ACC112 (cell line): ENCODE results near the gene SNRNP48.
A peak's percentile ranks its signal among the peaks of the same experiment; 100 is the strongest.

Experiments used
- H2AFZ ChIP-seq: fragments of 200-600 bp; sonication (generic); one replicate; pipeline ENCODE4 v1.6.0; 2017; ENCODE audit warnings: antibody characterized with exemption, low read length; ENCODE audit not compliant: unreplicated experiment
- H3K27ac ChIP-seq: fragments of 200-600 bp; sonication (generic); 2 replicates; pipeline ENCODE4 v1.5.1; 2014; ENCODE audit warnings: low read depth, mild to moderate bottlenecking, antibody characterized with exemption, low read length, moderate library complexity
- H3K27me3 ChIP-seq: fragments of 200-600 bp; sonication (generic); 2 replicates; pipeline ENCODE4 v1.6.1; 2014; ENCODE audit warnings: mild to moderate bottlenecking, antibody characterized with exemption, low read length, moderate library complexity, mixed read lengths; ENCODE audit not compliant: insufficient read depth
- H3K36me3 ChIP-seq: fragments of 200-600 bp; sonication (generic); 2 replicates; pipeline ENCODE4 v1.6.1; 2016; ENCODE audit warnings: mild to moderate bottlenecking, antibody characterized with exemption, low read length, moderate library complexity, mixed read lengths; ENCODE audit not compliant: insufficient read depth
- H3K4me1 ChIP-seq: fragments of 200-600 bp; sonication (generic); one replicate; pipeline ENCODE4 v1.6.1; 2016; ENCODE audit warnings: low read length, mixed read lengths; ENCODE audit not compliant: insufficient read depth, unreplicated experiment, control insufficient read depth
- H3K4me3 ChIP-seq: fragments of 200-600 bp; sonication (generic); 2 replicates; pipeline ENCODE4 v1.5.1; 2014; ENCODE audit warnings: mild to moderate bottlenecking, low read depth, low read length
- H3K79me2 ChIP-seq: fragments of 200-600 bp; sonication (generic); one replicate; pipeline ENCODE4 v1.6.0; 2016; ENCODE audit warnings: low read length; ENCODE audit not compliant: control insufficient read depth, unreplicated experiment, insufficient read depth

The SNRNP48 gene

DNA sequence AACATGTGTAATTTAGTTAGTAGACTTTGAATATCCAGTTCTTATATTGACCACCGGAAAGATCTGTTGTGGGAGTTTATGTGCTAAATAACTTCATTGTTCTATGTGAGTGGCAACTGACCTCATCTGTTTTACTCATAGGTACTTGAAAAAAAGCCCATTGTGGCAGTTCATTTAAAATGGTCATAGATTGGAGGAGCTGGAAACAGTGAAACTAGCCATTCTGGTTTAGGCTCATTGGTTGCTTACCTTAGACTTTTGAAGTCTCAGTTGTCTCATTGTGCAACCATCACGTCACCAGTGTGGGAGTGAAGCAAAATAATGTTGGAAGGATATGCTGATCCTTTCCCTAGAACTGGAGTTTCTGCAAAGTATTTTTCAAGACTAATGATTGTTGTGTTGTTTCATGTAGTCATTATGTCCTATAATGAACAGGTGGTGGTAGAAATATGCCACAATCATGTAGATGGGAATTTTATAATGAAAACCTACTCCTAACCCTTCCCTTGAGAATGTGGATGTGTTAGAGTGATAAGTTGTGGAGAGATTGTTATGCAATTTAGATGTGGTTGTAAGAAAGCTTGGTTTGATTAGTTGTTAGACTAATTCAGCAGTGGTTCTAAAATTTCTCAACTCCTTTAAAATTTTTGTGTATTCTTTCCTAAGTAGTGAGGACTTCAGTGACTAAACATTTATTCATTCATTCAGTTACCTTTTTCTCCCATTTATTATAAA is 30.2 kb upstream of the SNRNP48 start:
- Histone ChIP-seq H3K4me3 (no peak overlapping the region), H3K27me3 (no peaks in the 10 kb centered on the region), H3K27ac (no peak overlapping the region), H3K79me2 (peaks cover 2% of the 10 kb centered on the region), H3K36me3 (0 out of 2 replicates have a peak, but pooled peaks cover 8% of the 10 kb centered on the region), H2AFZ (no peak overlapping the region), H3K4me1 (no peaks in the 10 kb centered on the region)

DNA sequence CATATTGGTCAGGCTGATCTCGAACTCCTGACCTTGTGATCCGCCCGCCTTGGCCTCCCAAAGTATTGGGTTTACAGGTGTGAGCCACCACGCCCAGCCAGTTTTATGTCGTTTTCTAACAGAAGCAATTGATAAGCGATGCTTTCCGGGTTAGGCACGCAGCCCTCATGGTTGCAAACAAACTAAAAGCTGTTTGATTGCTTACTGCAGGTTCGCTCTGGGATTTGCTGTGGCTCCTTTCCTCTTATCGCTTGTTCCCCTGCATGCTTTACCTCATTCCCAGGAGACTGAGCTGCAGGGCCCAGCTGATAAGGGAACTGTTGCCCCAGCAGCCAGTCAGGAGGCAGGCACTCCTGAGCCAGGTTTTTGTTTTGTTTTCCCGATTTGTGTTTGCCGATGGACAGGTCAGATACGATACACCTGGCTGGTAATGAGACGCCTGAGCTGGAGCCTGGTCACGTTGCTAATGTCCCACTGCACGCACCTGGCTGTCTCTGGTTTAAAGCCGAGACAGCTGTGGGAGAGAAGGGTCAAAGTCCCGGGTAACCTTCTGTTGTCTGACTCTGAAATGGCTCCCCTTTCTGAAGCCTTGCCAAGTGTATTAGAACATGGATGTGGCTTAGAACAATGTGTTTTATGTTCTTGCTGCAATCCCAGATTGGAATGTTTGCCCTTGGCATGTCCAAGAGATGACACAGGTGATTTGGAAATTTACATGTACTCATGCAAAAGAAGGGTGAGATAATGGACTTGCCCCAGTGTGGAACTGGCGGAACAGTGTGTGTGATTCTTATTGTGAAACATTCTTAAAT is 28.6 kb upstream of the SNRNP48 start:
- no peaks in the 10 kb centered on the region for H3K27me3 ChIP-seq
- no peak overlapping the region for H2AFZ ChIP-seq
- H3K27ac ChIP-seq = no peak overlapping the region
- peaks cover 6% of the 10 kb centered on the region for H3K4me1 ChIP-seq
- H3K4me3 ChIP-seq = no peak overlapping the region
- no peaks in the 10 kb centered on the region for H3K79me2 ChIP-seq
- 0 out of 2 replicates have a peak, but pooled peaks cover 8% of the 10 kb centered on the region for H3K36me3 ChIP-seq

DNA sequence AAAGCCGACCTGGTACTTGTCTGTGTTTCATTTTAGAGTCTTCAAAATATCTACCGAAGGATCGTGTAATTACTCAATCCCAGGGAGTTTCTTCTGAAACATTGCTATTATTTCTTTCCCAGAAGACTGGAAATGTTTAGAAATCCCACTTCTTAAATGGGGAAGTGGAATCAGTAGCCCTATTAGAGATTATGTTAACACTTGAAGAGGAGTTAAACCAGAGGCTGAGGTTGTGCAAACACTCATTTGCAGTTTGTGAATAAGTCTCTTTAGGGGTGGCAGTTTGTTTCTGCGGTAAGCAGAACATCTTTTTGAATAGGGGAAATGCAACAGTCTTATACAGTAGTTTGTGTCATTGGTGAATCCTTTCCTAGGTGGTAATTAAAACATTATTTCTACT is 27.2 kb upstream of the SNRNP48 start:
- Histone ChIP-seq H3K36me3 (peaks cover 8% of the 10 kb centered on the region; the same call in 1 of the 2 replicates), H3K79me2 (no peaks in the 10 kb centered on the region), H3K27me3 (no peaks in the 10 kb centered on the region), H3K4me1 (peaks cover 19% of the 10 kb centered on the region), H3K27ac (no peak overlapping the region), H2AFZ (no peak overlapping the region), H3K4me3 (no peak overlapping the region)

DNA sequence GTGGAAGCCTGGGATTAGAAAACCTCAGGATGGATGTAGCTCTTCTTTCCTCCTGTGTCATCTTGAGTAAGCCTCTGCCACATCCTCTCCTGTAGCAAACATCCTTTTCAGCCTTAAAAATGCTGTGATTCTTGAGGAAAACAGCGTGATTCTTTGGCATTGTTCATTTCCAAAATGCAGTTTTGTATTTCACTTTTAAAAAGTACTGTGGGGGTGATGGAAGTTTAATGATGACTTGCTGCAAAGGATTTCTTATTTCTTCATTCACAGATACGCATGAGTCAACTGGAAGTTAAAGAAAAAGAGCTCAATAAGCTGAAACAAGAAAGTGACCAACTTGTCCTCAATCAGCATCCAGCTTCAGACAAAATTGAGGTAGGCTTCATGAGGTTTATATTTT is 23.9 kb upstream of the SNRNP48 start:
- Histone ChIP-seq H3K4me3 (no peak overlapping the region), H3K27me3 (no peaks in the 10 kb centered on the region), H3K27ac (peak overlapping the region; percentile 33), H3K36me3 (peaks cover 16% of the 10 kb centered on the region), H2AFZ (peak overlapping the region; percentile 10), H3K79me2 (no peaks in the 10 kb centered on the region), H3K4me1 (peaks cover 27% of the 10 kb centered on the region)

DNA sequence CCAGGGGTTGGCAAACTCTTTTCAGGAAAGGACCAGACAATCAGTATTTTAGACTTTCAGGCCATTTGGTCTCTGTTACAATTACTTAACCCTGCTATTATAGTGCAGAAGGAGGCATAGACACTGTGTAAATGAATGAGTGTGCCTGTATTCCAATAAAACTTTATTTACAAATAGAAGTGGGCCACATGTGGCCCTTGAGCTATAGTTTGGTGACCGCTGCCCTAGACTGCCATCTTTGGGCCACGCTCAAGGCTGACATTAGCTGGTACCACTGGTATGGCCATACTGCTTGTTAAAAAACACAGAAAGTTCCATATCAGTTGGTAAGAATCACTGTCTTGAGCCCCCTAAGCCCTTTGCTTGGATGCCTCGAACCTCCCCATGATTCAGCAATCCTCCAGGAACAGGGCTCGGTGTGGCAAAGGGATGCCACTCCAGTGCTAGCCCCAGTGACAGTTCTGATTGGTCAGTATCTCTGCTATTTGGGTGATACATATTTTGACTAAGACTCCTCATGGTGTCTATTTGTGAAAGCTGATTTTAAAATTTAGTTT is 23.3 kb upstream of the SNRNP48 start:
- Histone ChIP-seq H3K79me2 (no peaks in the 10 kb centered on the region), H3K4me1 (peaks cover 27% of the 10 kb centered on the region), H3K27me3 (no peaks in the 10 kb centered on the region), H2AFZ (no peak overlapping the region), H3K36me3 (peaks cover 16% of the 10 kb centered on the region), H3K27ac (peak overlapping the region; percentile 33; the same call in 1 of the 2 replicates), H3K4me3 (no peak overlapping the region)

DNA sequence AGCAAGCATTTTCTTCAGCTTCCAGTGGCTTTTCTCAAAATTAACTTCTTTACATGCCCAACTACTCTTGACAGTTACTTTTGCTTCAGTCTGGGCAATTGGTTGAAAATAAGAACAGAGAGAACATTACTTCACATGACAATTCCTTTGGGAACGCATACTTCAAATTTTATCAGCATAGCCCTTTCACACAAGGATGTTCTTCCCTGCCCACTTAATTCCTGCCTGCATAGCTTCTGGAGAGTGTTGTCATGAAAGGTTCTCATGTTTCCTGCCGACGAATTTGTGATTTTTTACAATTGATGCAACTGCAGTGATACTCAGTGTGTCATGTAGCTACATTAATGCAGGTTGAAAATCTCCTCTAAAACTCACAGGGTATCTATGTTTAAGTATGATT is 22.0 kb upstream of the SNRNP48 start:
- no peaks in the 10 kb centered on the region for H3K79me2 ChIP-seq
- no peak overlapping the region for H2AFZ ChIP-seq
- peaks cover 25% of the 10 kb centered on the region for H3K36me3 ChIP-seq
- no peaks in the 10 kb centered on the region for H3K27me3 ChIP-seq
- H3K4me3 ChIP-seq = peak overlapping the region; percentile 3; the same call in 1 of the 2 replicates
- peak overlapping the region; percentile 36; the same call in 1 of the 2 replicates for H3K27ac ChIP-seq
- H3K4me1 ChIP-seq = peaks cover 27% of the 10 kb centered on the region

DNA sequence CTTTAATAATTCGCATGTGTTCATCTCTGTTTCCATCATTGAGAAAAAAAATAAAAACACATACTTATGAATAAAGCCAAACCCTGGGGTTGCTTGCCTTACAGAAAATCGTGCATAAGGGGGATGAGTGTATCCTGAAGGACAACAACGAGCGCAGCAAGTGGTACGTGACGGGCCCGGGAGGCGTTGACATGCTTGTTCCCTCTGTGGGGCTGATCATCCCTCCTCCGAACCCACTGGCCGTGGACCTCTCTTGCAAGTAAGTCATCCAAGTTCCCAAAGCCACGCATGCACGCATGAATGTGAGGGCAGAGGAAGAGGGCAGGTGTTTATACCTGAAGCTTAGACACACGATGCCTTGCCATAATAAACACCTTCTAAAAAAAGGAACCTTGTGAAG is 20.9 kb upstream of the SNRNP48 start:
- peaks cover 25% of the 10 kb centered on the region for H3K36me3 ChIP-seq
- H3K27me3 ChIP-seq = no peaks in the 10 kb centered on the region
- peaks cover 27% of the 10 kb centered on the region for H3K4me1 ChIP-seq
- H3K79me2 ChIP-seq = no peaks in the 10 kb centered on the region
- no peak overlapping the region for H3K4me3 ChIP-seq
- H2AFZ ChIP-seq = no peak overlapping the region
- H3K27ac ChIP-seq = no peak overlapping the region

DNA sequence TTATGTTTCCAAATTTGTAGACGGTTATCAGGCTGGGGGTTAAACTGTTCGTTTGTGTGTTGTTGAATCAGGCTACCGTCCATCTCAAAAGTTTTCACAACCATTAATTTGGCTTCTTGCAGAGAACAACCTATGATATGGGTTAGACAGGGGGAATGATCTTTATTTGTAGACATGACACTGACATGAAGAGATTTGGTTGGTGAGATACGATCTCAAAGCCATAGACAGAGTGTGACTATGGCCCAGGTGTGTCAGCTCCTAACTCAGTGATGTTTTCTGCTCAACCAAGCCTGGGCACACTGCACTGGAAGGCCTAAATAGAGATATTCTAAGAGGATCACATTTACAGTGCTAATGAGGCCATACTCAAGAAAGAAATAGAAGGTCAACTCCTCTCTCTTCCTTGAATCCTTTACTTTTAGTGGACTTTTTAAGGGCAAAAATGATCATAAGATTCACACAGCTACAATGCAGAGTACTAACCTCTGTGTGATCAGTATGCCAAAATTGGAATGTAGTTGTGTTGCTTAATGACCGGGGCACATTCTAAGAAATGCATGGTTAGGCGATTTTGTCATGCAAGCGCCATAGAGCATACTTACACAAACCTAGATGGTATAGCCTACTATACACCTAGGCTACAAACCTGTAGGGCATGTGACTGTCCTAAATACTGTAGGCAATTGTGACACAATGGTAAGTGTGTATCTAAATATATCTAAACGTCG is 17.6 kb upstream of the SNRNP48 start:
- no peak overlapping the region for H3K4me3 ChIP-seq
- no peaks in the 10 kb centered on the region for H3K79me2 ChIP-seq
- H3K27ac ChIP-seq = no peak overlapping the region
- peaks cover 36% of the 10 kb centered on the region for H3K36me3 ChIP-seq
- no peaks in the 10 kb centered on the region for H3K27me3 ChIP-seq
- H2AFZ ChIP-seq = no peak overlapping the region
- H3K4me1 ChIP-seq = peaks cover 12% of the 10 kb centered on the region

DNA sequence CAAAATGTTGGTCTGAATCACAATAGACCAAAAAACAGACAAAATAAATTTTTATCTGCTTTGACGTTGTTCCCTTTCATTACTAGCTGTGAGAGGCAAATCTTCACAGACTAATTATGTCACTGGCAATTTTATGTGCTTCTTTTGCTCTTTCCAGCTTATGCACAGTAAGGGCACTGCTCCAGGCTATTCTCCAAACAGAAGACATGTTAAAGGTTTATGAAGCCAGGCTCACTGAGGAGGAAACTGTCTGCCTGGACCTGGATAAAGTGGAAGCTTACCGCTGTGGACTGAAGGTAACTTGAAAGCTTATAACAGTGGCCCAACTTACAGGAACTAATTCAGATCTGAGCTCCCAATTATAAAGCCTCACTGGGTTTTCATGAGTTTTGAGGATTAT is 15.5 kb upstream of the SNRNP48 start:
- no peaks in the 10 kb centered on the region for H3K4me1 ChIP-seq
- no peaks in the 10 kb centered on the region for H3K27me3 ChIP-seq
- H3K27ac ChIP-seq = no peak overlapping the region
- no peak overlapping the region for H3K4me3 ChIP-seq
- peaks cover 25% of the 10 kb centered on the region for H3K36me3 ChIP-seq
- no peak overlapping the region for H2AFZ ChIP-seq
- H3K79me2 ChIP-seq = no peaks in the 10 kb centered on the region

DNA sequence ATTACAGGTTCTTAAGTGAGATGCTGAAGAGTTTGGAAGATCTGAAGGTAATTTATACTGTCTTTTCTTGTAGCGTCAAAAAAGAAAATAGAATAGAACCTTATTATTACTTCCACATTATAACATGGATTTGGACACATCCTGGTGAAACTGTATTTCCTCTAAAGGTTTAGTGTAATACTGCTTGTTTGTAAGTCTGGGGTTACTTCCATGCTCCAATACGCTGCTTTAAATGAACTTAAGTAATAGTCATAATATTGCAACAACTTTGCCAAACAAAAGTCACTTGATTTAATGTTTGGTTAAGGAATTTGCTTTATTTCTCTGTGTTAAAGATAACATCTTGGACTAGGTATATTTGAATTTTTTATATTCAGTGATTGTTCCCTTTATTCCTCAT is 11.5 kb upstream of the SNRNP48 start:
- H3K27me3 ChIP-seq = no peaks in the 10 kb centered on the region
- peaks cover 49% of the 10 kb centered on the region for H3K36me3 ChIP-seq
- no peak overlapping the region for H3K4me3 ChIP-seq
- no peak overlapping the region for H3K27ac ChIP-seq
- H3K79me2 ChIP-seq = no peaks in the 10 kb centered on the region
- no peaks in the 10 kb centered on the region for H3K4me1 ChIP-seq
- no peak overlapping the region for H2AFZ ChIP-seq
